ENCODE measurements around the gene RPL36.

- TF ChIP-seq ZBTB33 (IDR thresholded peaks at IDR 0.05): no peak
- TF ChIP-seq REST (IDR thresholded peaks at IDR 0.05): no peak
- no peak for TF ChIP-seq CTCF (IDR thresholded peaks at IDR 0.05; ENCODE audit: low read depth, low read length, missing input control)
- TF ChIP-seq MAX (IDR thresholded peaks at IDR 0.05): no peak
- TF ChIP-seq TAF1 (conservative IDR thresholded peaks at IDR 0.05): no peak
- no peak for TF ChIP-seq SP1 (IDR thresholded peaks at IDR 0.05)
- no peak for TF ChIP-seq JUND (IDR thresholded peaks at IDR 0.05)
- TF ChIP-seq YY1 (IDR thresholded peaks at IDR 0.05): no peak
- TF ChIP-seq GABPA (IDR thresholded peaks at IDR 0.05 in 1 of 2, conservative IDR thresholded peaks at IDR 0.05 in 1 of 2): no peak
- no peak for TF ChIP-seq EGR1 (IDR thresholded peaks at IDR 0.05; ENCODE audit: low read depth in 2 of 2)
- TF ChIP-seq RXRA (IDR thresholded peaks at IDR 0.05): no peak
- TF ChIP-seq RAD21 (IDR thresholded peaks at IDR 0.05): no peak
Observed at GRCh38 chr19:5697022-5697889, 7.2 kb downstream of the RPL36 start.
